Ovary (tissue), 9 donors: ENCODE data around the gene EFNA3. TPM values are rescaled to one million over a fixed set of nuclear protein-coding genes. Genes with fewer than 3 reads are reported as not detected.

ENCODE experiments used
- DNase-seq, 5 donors: peaks; one replicate each; pipeline ENCODE4 v3.0.0-alpha.2; 2019 to 2020
- H3K27ac ChIP-seq, 2 donors: fragments of 200-600 bp; one replicate each; pipeline versions ENCODE4 v1.5.1 to v1.8.0; 2019 to 2022
- H3K27me3 ChIP-seq: fragments of 200-600 bp; one replicate; pipeline ENCODE4 v1.8.0; 2022
- H3K36me3 ChIP-seq: fragments of 200-600 bp; sonication (generic); one replicate; pipeline ENCODE4 v1.5.1; 2019
- H3K4me1 ChIP-seq: one replicate; pipeline ENCODE4 v1.8.1; 2013; ENCODE audit warnings: mild to moderate bottlenecking, moderate library complexity; ENCODE audit not compliant: insufficient read depth
- H3K4me3 ChIP-seq: fragments of 200-600 bp; sonication (generic); one replicate; pipeline ENCODE4 v1.5.1; 2017
- H3K9me3 ChIP-seq, 2 donors: fragments of 200-600 bp in 1 of 2; sonication (generic) in 1 of 2; one replicate each; pipeline versions ENCODE4 v1.5.1 to v1.8.1; 2013 to 2019; ENCODE audit warnings: mild to moderate bottlenecking in 1 of 2, moderate library complexity in 1 of 2
- CTCF ChIP-seq, 3 donors: fragments of 450-650 bp in 2 of 3; fragments of 200-600 bp in 1 of 3; IDR thresholded peaks; one replicate each; pipeline versions ENCODE4 v1.5.1 to v1.8.0; 2016 to 2022; ENCODE audit warnings: antibody characterized with exemption in 3 of 3, mild to moderate bottlenecking in 1 of 3
- EP300 ChIP-seq: sonication (generic); formaldehyde crosslinking; IDR thresholded peaks from one replicate; pipeline ENCODE4 v1.6.1; 2017; ENCODE audit warnings: antibody characterized with exemption
- POLR2A ChIP-seq: fragments of 450-650 bp; IDR thresholded peaks from one replicate; pipeline ENCODE4 v1.6.1; 2017; ENCODE audit warnings: antibody characterized with exemption, mild to moderate bottlenecking, moderate library complexity
- WGBS, 3 donors: extraction: QIAGEN DNeasy Blood & Tissue Kit in 1 of 3; methylation state at CpG; one replicate each; pipeline versions ENCODE4 v1.1.5 to v1.1.7; 2013 to 2017; 5-methylcytosine and 5-hydroxymethylcytosine counted together
- intact Hi-C, 4 donors: fragments of 100-400 bp; cut with DNase I; formaldehyde crosslinking; loops; one replicate each; pipeline versions ENCODE4 v1.11.0 to v1.15.1; 2022 to 2023
- polyA plus RNA-seq, 2 donors: library from polyadenylated mRNA; stranded (reverse); fragments of 200-250 nt in 1 of 2; fragments of 350-450 nt in 1 of 2; fragmentation: Illumina TruSeq in 1 of 2; extraction: RNeasy Lipid Tissue Mini Kit (QIAGEN cat#74804) in 1 of 2; gene quantifications; one replicate each; pipeline ENCODE4 v1.2.3, GENCODE V29; 2013 to 2014
- total RNA-seq, 7 donors: library from RNA; depleted of rRNA in 2 of 7; stranded (reverse); fragments of >200 nt in 2 of 7; fragmentation: NEBNext Ultra II Directional in 3 of 7; extraction: Animal tissue kit (Norgen Biotek cat#: 25700) in 3 of 7; gene quantifications; one replicate each; pipeline versions ENCODE4 v1.1.0 to v1.2.4, GENCODE V29; 2016 to 2023
- donor health status: DM: no; HTN: no; CAD: no; lungs with moderate emphysema.
- donor health status: DM: no; HTN: no; CAD: no.
- donor health status: Bipolar disorder and iron deficiency.
- donor health status: DM: yes; HTN: yes; CAD: no.
- donor health status: DM: no; HTN: no; CAD: no.
- donor health status: DM: yes; HTN: yes; CAD: no.

Gene EFNA3
- total and polyA plus RNA-seq, 9 donors, result 1.3 to 3.7 (median 2.1) TPM

GRCh38 chr1:155120253-155120652, 41.6 kb downstream of the EFNA3 start:
- no peak for TF ChIP-seq CTCF (IDR thresholded peaks at IDR 0.05)
- no peak for TF ChIP-seq EP300
- Histone ChIP-seq H3K27ac (no peak overlapping the region), H3K4me3 (no peak overlapping the region), H3K9me3 (no peaks in the 10 kb centered on the region), H3K36me3 (no peaks in the 10 kb centered on the region), H3K4me1 (no peaks in the 10 kb centered on the region), H3K27me3 (no peaks in the 10 kb centered on the region)
- no peak for DNase-seq
- WGBS, 3 donors, result 42 to 60% (median 45%) methylated on average over 6 of the region's 6 CpGs
- intact Hi-C loops, result no loop called here

- H3K4me3 ChIP-seq, result no peak overlapping the region
- 68 to 83% (median 71%) methylated on average over 2 of the region's 2 CpGs for WGBS, 3 donors
- H3K4me1 ChIP-seq, result peaks cover 5% of the 10 kb centered on the region
- no peak overlapping the region for H3K27ac ChIP-seq
- no peaks in the 10 kb centered on the region for H3K36me3 ChIP-seq
- no peak for TF ChIP-seq POLR2A
- no peak for TF ChIP-seq EP300
- TF ChIP-seq CTCF (IDR thresholded peaks at IDR 0.05), result no peak
- no peaks in the 10 kb centered on the region for H3K27me3 ChIP-seq
- intact Hi-C loops, result no loop called here
- no peak for DNase-seq
- no peaks in the 10 kb centered on the region for H3K9me3 ChIP-seq
Measured at GRCh38 chr1:155121249-155121648, 42.6 kb downstream of the EFNA3 start.

- intact Hi-C loops, result no loop called here
- H3K4me1 ChIP-seq, result peaks cover 10% of the 10 kb centered on the region
- 61 to 74% (median 66%) methylated on average over 2 of the region's 2 CpGs for WGBS, 3 donors
- no peaks in the 10 kb centered on the region for H3K27me3 ChIP-seq
- DNase-seq, result no peak
- H3K9me3 ChIP-seq, result no peaks in the 10 kb centered on the region
- no peak for TF ChIP-seq POLR2A
- TF ChIP-seq EP300, result no peak
- H3K36me3 ChIP-seq, result no peaks in the 10 kb centered on the region
- H3K27ac ChIP-seq, result no peak overlapping the region
- H3K4me3 ChIP-seq, result no peak overlapping the region
Measured at GRCh38 chr1:155122308-155122707, 43.7 kb downstream of the EFNA3 start.

- Histone ChIP-seq H3K4me3 (no peak overlapping the region), H3K9me3 (no peaks in the 10 kb centered on the region), H3K27me3 (no peaks in the 10 kb centered on the region), H3K27ac (no peak overlapping the region), H3K36me3 (no peaks in the 10 kb centered on the region), H3K4me1 (peaks cover 15% of the 10 kb centered on the region)
- DNase-seq, result no peak
- 35 to 46% (median 39%) methylated on average over 4 of the region's 4 CpGs for WGBS, 3 donors
- TF ChIP-seq CTCF (IDR thresholded peaks at IDR 0.05) (no peak), EP300 (no peak), POLR2A (no peak)
- intact Hi-C loops, result no loop called here
Measured at GRCh38 chr1:155123801-155124200, 45.2 kb downstream of the EFNA3 start.

GRCh38 chr1:155124503-155125463, 46.1 kb downstream of the EFNA3 start:
- Histone ChIP-seq H3K36me3 (no peaks in the 10 kb centered on the region), H3K4me3 (no peak overlapping the region), H3K4me1 (peaks cover 15% of the 10 kb centered on the region), H3K27ac (no peak overlapping the region), H3K27me3 (no peaks in the 10 kb centered on the region), H3K9me3 (no peaks in the 10 kb centered on the region)
- intact Hi-C loops, result loop anchor here in 2 of 4 donors (5.0 kb wide), 1 partner anchor 32 kb away; no protein-coding TSS in a partner anchor
- WGBS, 3 donors, result 71 to 73% (median 73%) methylated on average over 15 to 16 of the region's 16 CpGs
- TF ChIP-seq POLR2A (no peak), CTCF (IDR thresholded peaks at IDR 0.05) (no peak), EP300 (no peak)
- DNase-seq, result peak in 1 of 5 donors; percentile 42
